A673 (cell line): Measurements from ENCODE around the gene AGXT2. TPM values are rescaled to one million over a fixed set of nuclear protein-coding genes. Genes with fewer than 3 reads are reported as not detected.
"Not testable (repeated sequence)": the region's sequence is repeated elsewhere in the genome, so short reads cannot be mapped to it uniquely, and the experiment has no call there.

Experiments
- BruUV-seq: library from RNA; stranded (reverse); fragments of 400-500 nt; replicated peaks from 2 replicates; lab custom pipeline; 2021; lab: Mats Ljungman, UMichigan
- CTCF ChIA-PET: fragments of 300-600 bp; sonication (Branson Sonifier 250); formaldehyde crosslinking; loops from one replicate; lab custom pipeline; 2022; ENCODE audit warnings: antibody characterized with exemption; lab: Charles Lee
- POLR2A ChIA-PET: fragments of 300-600 bp; sonication (Branson Sonifier 250); formaldehyde crosslinking; loops from one replicate; lab custom pipeline; 2022; ENCODE audit warnings: antibody characterized with exemption; ENCODE audit not compliant: low non-redundant PET; lab: Charles Lee
- DNase-seq: peaks from one replicate; pipeline ENCODE4 v3.0.0-alpha.2; 2015; ENCODE audit warnings: low spot score
- H3K27ac ChIP-seq: fragments of 200-600 bp; sonication (generic); 2 replicates; pipeline ENCODE4 v1.5.1; 2016; ENCODE audit warnings: mixed run types, low read depth, mild to moderate bottlenecking, mixed read lengths, antibody characterized with exemption, low read length; ENCODE audit not compliant: poor library complexity, severe bottlenecking
- H3K27me3 ChIP-seq: fragments of 200-600 bp; sonication (generic); replicated peaks from 2 replicates; pipeline ENCODE4 v1.6.1; 2017; ENCODE audit warnings: mixed run types, low read depth, mild to moderate bottlenecking, mixed read lengths, antibody characterized with exemption, low read length; ENCODE audit not compliant: insufficient read depth, poor library complexity
- H3K36me3 ChIP-seq: fragments of 200-600 bp; sonication (generic); 2 replicates; pipeline ENCODE4 v1.6.1; 2016; ENCODE audit warnings: mixed run types, mild to moderate bottlenecking, mixed read lengths, antibody characterized with exemption, low read length; ENCODE audit not compliant: insufficient read depth, poor library complexity, severe bottlenecking
- H3K4me1 ChIP-seq: fragments of 200-600 bp; sonication (generic); 2 replicates; pipeline ENCODE4 v1.6.1; 2017; ENCODE audit warnings: mixed run types, mild to moderate bottlenecking, mixed read lengths, antibody characterized with exemption, low read length; ENCODE audit not compliant: insufficient read depth, poor library complexity, severe bottlenecking
- H3K4me3 ChIP-seq: fragments of 200-600 bp; sonication (generic); 2 replicates; pipeline ENCODE4 v1.5.1; 2016; ENCODE audit warnings: low read depth, mixed run types, mild to moderate bottlenecking, mixed read lengths, low read length; ENCODE audit not compliant: poor library complexity, severe bottlenecking
- H3K9me3 ChIP-seq: fragments of 200-600 bp; sonication (generic); 2 replicates; pipeline ENCODE4 v1.6.1; 2016; ENCODE audit warnings: mixed run types, low read depth, mild to moderate bottlenecking, mixed read lengths, antibody characterized with exemption, low read length; ENCODE audit not compliant: poor library complexity, severe bottlenecking
- EZH2 ChIP-seq: fragments of 200-600 bp; sonication (generic); IDR thresholded peaks from 2 replicates; pipeline ENCODE4 v1.6.1; 2017; ENCODE audit warnings: borderline replicate concordance, low read depth, mild to moderate bottlenecking, mixed read lengths, antibody characterized with exemption, low read length; ENCODE audit not compliant: poor library complexity, severe bottlenecking
- intact Hi-C: fragments of 100-400 bp; cut with micrococcal nuclease; formaldehyde crosslinking; loops from one replicate; pipeline ENCODE4 v1.10.0; 2022; ENCODE audit not compliant: unreplicated experiment
- total RNA-seq: library from RNA; stranded (reverse); gene quantifications from 2 replicates; pipeline ENCODE4 v1.2.3, GENCODE V29; 2021
- TF ChIP-seq, protein P1 (sequence below): fragments of 300-800, 200-600 bp; sonication (generic); conservative IDR thresholded peaks from 2 replicates; pipeline ENCODE4 v1.5.1; 2017; ENCODE audit warnings: low read depth, mild to moderate bottlenecking, antibody characterized with exemption, low read length, moderate library complexity, mixed read lengths

The AGXT2 gene
- total RNA-seq, 1 experiment from 2014 or later = not detected

GRCh38 chr5:35036536-35036935 is 11.2 kb downstream of the AGXT2 start:
- H3K27ac ChIP-seq = no peak overlapping the region
- no peak for DNase-seq
- no TSS peak for BruUV-seq
- H3K4me3 ChIP-seq = no peak overlapping the region
- no peaks in the 10 kb centered on the region for H3K9me3 ChIP-seq
- intact Hi-C loops = no loop called here
- H3K4me1 ChIP-seq = no peaks in the 10 kb centered on the region
- ChIA-PET CTCF (no interaction called here), POLR2A (interaction anchor here (0.6 kb wide), 1 partner anchor 1219 kb away, joined by 3 read pairs; no protein-coding TSS in a partner anchor)
- TF ChIP-seq, protein P1, sequence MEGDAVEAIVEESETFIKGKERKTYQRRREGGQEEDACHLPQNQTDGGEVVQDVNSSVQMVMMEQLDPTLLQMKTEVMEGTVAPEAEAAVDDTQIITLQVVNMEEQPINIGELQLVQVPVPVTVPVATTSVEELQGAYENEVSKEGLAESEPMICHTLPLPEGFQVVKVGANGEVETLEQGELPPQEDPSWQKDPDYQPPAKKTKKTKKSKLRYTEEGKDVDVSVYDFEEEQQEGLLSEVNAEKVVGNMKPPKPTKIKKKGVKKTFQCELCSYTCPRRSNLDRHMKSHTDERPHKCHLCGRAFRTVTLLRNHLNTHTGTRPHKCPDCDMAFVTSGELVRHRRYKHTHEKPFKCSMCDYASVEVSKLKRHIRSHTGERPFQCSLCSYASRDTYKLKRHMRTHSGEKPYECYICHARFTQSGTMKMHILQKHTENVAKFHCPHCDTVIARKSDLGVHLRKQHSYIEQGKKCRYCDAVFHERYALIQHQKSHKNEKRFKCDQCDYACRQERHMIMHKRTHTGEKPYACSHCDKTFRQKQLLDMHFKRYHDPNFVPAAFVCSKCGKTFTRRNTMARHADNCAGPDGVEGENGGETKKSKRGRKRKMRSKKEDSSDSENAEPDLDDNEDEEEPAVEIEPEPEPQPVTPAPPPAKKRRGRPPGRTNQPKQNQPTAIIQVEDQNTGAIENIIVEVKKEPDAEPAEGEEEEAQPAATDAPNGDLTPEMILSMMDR = no peak
- TF ChIP-seq EZH2 = no peak
- peaks cover 34% of the 10 kb centered on the region for H3K27me3 ChIP-seq
- H3K36me3 ChIP-seq = no peaks in the 10 kb centered on the region

GRCh38 chr5:35035929-35036328 is 11.8 kb downstream of the AGXT2 start:
- intact Hi-C loops, BruUV-seq, H3K9me3 ChIP-seq, CTCF ChIA-PET, H3K4me1 ChIP-seq, H3K36me3 ChIP-seq, H3K27ac ChIP-seq, DNase-seq, POLR2A ChIA-PET, H3K4me3 ChIP-seq: not testable (repeated sequence)
- peaks cover 28% of the 10 kb centered on the region for H3K27me3 ChIP-seq

DNA sequence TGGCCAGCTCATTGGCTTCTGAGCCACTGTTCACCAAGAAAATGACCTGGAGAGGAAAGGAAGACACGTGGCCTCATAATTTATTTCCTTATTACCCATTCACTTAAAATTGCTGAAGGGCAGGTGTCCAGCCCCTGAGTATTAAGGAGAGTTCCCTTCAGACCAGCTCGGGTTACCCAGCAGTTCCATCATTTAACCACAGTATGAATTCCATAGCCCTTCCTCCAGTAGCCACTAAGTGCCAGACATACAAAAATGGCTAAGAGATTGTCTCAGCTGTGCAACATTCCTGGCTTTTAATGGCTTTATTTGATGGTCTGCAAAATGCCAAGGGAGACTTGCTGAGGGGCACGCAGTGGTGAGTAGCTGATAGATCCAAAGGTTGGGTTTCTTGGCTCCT is 12.5 kb downstream of the AGXT2 start:
- Histone ChIP-seq H3K27ac (no peak overlapping the region), H3K4me1 (no peaks in the 10 kb centered on the region), H3K4me3 (no peak overlapping the region), H3K9me3 (no peaks in the 10 kb centered on the region), H3K27me3 (peaks cover 21% of the 10 kb centered on the region), H3K36me3 (no peaks in the 10 kb centered on the region)
- CTCF ChIA-PET = no interaction called here
- TF ChIP-seq EZH2 = no peak
- TF ChIP-seq, protein P1 = no peak
- DNase-seq = no peak
- POLR2A ChIA-PET = no interaction called here
- intact Hi-C loops = no loop called here
- no TSS peak for BruUV-seq

DNA sequence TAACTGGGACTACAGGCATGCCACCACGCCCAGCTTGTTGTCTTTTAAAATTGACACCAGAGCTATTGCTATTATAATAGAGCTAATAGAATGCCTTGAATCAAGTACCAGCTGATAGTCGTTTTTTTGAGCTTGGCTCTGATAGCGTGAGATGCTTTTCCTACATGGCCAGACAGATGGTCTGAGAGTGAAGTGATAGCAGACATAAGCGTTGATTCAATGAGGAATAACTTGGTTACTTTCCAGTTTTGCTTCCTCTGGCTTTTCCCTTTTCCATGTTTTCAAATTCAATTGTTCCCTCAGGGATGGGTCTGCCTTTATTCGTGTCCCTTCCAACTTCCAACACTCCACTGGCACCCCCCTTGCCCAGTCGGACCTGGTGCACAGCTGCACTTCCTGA is 15.4 kb downstream of the AGXT2 start:
- Histone ChIP-seq H3K27ac (no peak overlapping the region), H3K4me3 (no peak overlapping the region), H3K36me3 (no peaks in the 10 kb centered on the region), H3K4me1 (no peaks in the 10 kb centered on the region), H3K27me3 (no peaks in the 10 kb centered on the region), H3K9me3 (no peaks in the 10 kb centered on the region)
- DNase-seq = no peak
- no TSS peak for BruUV-seq
- intact Hi-C loops = no loop called here
- CTCF ChIA-PET = no interaction called here
- POLR2A ChIA-PET = no interaction called here
- TF ChIP-seq EZH2 = no peak
- TF ChIP-seq, protein P1 = no peak
